ENCODE results near the gene BCAT1. TPM values are rescaled to one million over a fixed set of nuclear protein-coding genes. Genes with fewer than 3 reads are reported as not detected.
"Not testable (repeated sequence)": the region's sequence is repeated elsewhere in the genome, so short reads cannot be mapped to it uniquely, and the experiment has no call there.

Gene BCAT1
- total and polyA plus RNA-seq, 9 of the 15 experiments (the other 6 are each of a cell fraction or from before 2014, with no cell fraction given): 38.5 to 157 (median 66.8) TPM

DNA sequence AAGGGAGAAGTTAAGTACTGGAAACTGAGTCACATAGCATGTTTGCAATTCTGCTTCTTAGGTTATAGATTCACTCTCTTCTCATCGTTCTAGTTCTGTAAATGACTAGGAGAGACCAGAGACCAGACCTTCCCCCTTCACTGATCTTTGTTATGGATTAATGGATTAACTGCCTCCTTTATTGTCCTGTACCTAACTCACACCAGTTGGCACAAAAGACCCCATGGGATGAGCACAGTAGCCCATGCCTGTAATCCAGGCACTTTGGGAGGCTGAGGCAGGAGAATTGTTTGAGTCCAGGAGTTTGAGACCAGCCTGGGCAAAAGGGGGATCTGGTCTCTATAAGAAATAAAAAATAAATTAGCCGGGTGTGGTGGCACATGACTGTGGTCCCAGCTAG lies 20.8 kb downstream of the BCAT1 start:
- 84% methylated on average over 2 of the region's 2 CpGs for WGBS (ENCODE audit: insufficient coverage, low coverage, missing lambda C conversion rate)
- no peaks in the 10 kb centered on the region for H3K27me3 ChIP-seq (ENCODE audit: control insufficient read depth in 2 of 2, insufficient read depth in 2 of 2, low read length in 2 of 2)
- no peak overlapping the region for H3K4me2 ChIP-seq (ENCODE audit: insufficient read depth, low read length)
- peaks cover 83% of the 10 kb centered on the region for H3K79me2 ChIP-seq (ENCODE audit: control insufficient read depth, insufficient read depth, low read length)
- intact Hi-C loops (cut with micrococcal nuclease): no loop called here
- peaks cover 15% of the 10 kb centered on the region; the same call in 1 of the 2 replicates for H4K20me1 ChIP-seq (replicated peaks; ENCODE audit: control insufficient read depth, insufficient read depth, low read length)
- ATAC-seq (no peak), FAIRE-seq (no peak), DNase-seq (ENCODE audit: extremely low read depth in 1 of 4, low spot score in 3 of 4) (no peak)
- H3K9ac ChIP-seq (ENCODE audit: insufficient read depth in 1 of 2, low read depth in 2 of 2, low read length in 2 of 2): no peak overlapping the region
- H3K4me3 ChIP-seq: no peak overlapping the region
- H3K27ac ChIP-seq (ENCODE audit: extremely low read depth, low read depth, low read length): no peak overlapping the region
- no TSS peak for BruUV-seq (replicated peaks)
- no peak for TF ChIP-seq PURB (CRISPR knock-in tag; IDR thresholded peaks at IDR 0.05; ENCODE audit: low read depth)
- TF ChIP-seq, protein P1, sequence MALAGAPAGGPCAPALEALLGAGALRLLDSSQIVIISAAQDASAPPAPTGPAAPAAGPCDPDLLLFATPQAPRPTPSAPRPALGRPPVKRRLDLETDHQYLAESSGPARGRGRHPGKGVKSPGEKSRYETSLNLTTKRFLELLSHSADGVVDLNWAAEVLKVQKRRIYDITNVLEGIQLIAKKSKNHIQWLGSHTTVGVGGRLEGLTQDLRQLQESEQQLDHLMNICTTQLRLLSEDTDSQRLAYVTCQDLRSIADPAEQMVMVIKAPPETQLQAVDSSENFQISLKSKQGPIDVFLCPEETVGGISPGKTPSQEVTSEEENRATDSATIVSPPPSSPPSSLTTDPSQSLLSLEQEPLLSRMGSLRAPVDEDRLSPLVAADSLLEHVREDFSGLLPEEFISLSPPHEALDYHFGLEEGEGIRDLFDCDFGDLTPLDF (CRISPR knock-in tag; IDR thresholded peaks at IDR 0.05): no peak
- no peak for TF ChIP-seq ZKSCAN8 (CRISPR knock-in tag; IDR thresholded peaks at IDR 0.05)
- TF ChIP-seq NCOR1 (IDR thresholded peaks at IDR 0.05): no peak
- TF ChIP-seq SREBF1 (IDR thresholded peaks at IDR 0.05; ENCODE audit: borderline replicate concordance, low read depth, low read length): no peak
- TF ChIP-seq ZNF778 (CRISPR knock-in tag; IDR thresholded peaks at IDR 0.05): no peak
- TF ChIP-seq, protein P2, sequence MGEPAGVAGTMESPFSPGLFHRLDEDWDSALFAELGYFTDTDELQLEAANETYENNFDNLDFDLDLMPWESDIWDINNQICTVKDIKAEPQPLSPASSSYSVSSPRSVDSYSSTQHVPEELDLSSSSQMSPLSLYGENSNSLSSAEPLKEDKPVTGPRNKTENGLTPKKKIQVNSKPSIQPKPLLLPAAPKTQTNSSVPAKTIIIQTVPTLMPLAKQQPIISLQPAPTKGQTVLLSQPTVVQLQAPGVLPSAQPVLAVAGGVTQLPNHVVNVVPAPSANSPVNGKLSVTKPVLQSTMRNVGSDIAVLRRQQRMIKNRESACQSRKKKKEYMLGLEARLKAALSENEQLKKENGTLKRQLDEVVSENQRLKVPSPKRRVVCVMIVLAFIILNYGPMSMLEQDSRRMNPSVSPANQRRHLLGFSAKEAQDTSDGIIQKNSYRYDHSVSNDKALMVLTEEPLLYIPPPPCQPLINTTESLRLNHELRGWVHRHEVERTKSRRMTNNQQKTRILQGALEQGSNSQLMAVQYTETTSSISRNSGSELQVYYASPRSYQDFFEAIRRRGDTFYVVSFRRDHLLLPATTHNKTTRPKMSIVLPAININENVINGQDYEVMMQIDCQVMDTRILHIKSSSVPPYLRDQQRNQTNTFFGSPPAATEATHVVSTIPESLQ (CRISPR knock-in tag; IDR thresholded peaks at IDR 0.05): no peak
- TF ChIP-seq GTF2F1 (IDR thresholded peaks at IDR 0.05; ENCODE audit: low read depth, low read length): no peak
- TF ChIP-seq, protein P3, sequence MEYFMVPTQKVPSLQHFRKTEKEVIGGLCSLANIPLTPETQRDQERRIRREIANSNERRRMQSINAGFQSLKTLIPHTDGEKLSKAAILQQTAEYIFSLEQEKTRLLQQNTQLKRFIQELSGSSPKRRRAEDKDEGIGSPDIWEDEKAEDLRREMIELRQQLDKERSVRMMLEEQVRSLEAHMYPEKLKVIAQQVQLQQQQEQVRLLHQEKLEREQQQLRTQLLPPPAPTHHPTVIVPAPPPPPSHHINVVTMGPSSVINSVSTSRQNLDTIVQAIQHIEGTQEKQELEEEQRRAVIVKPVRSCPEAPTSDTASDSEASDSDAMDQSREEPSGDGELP (CRISPR knock-in tag; IDR thresholded peaks at IDR 0.05; ENCODE audit: borderline replicate concordance): no peak
- no peaks in the 10 kb centered on the region for H3K9me1 ChIP-seq (ENCODE audit: control insufficient read depth, insufficient read depth, low read length)
- H3K4me1 ChIP-seq (replicated peaks in 1 of 2; ENCODE audit: control insufficient read depth in 2 of 2, insufficient read depth in 2 of 2, low read length in 2 of 2): peaks cover 0 to 19% of the 10 kb centered on the region in 2 experiments; a peak in 4 of 5 replicates
- no peak overlapping the region for H2AFZ ChIP-seq (ENCODE audit: low read depth, low read length)
- H3K36me3 ChIP-seq (ENCODE audit: control insufficient read depth, insufficient read depth, low read length): peaks cover 14% of the 10 kb centered on the region; the same call in 2 of the 3 replicates
- POLR2A ChIA-PET: interaction anchor here (1.5 kb wide), 1 partner anchor 12 kb away, joined by 3 read pairs; no protein-coding TSS in a partner anchor
- H3K9me3 ChIP-seq (replicated peaks; ENCODE audit: control insufficient read depth, insufficient read depth, low read depth, low read length): no peaks in the 10 kb centered on the region
- in situ Hi-C loops (cut with MboI): no loop called here
- CTCF ChIA-PET (ENCODE audit: low intra/inter-chr PET ratio): no interaction called here

DNA sequence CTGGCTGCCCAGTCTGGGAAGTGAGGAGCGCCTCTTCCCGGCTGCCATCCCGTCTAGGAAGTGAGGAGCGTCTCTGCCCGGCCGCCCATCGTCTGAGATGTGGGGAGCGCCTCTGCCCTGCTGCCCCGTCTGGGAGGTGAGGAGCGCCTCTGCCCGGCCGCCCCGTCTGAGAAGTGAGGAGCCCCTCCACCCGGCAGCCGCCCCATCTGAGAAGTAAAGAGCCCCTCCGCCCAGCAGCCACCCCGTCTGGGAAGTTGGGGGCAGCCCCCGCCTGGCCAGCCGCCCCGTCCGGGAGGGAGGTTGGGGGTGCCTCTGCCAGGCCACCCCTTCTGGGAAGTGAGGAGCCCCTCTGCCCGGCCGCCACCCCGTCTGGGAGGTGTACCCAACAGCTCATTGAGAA lies 22.8 kb downstream of the BCAT1 start:
- H3K4me3 ChIP-seq; ATAC-seq; intact Hi-C loops (cut with micrococcal nuclease); H3K9me3 ChIP-seq (replicated peaks; ENCODE audit: control insufficient read depth, insufficient read depth, low read depth, low read length); H2AFZ ChIP-seq (ENCODE audit: low read depth, low read length); H3K9me1 ChIP-seq (ENCODE audit: control insufficient read depth, insufficient read depth, low read length); in situ Hi-C loops (cut with MboI); BruUV-seq (replicated peaks); H3K4me1 ChIP-seq (replicated peaks in 1 of 2; ENCODE audit: control insufficient read depth in 2 of 2, insufficient read depth in 2 of 2, low read length in 2 of 2); H3K9ac ChIP-seq (ENCODE audit: insufficient read depth in 1 of 2, low read depth in 2 of 2, low read length in 2 of 2); FAIRE-seq; DNase-seq (ENCODE audit: extremely low read depth in 1 of 4, low spot score in 3 of 4); H3K27ac ChIP-seq (ENCODE audit: extremely low read depth, low read depth, low read length); POLR2A ChIA-PET; CTCF ChIA-PET (ENCODE audit: low intra/inter-chr PET ratio); H3K4me2 ChIP-seq (ENCODE audit: insufficient read depth, low read length); H3K27me3 ChIP-seq (ENCODE audit: control insufficient read depth in 2 of 2, insufficient read depth in 2 of 2, low read length in 2 of 2): not testable (repeated sequence)
- peaks cover 86% of the 10 kb centered on the region for H3K79me2 ChIP-seq (ENCODE audit: control insufficient read depth, insufficient read depth, low read length)
- WGBS (ENCODE audit: insufficient coverage, low coverage, missing lambda C conversion rate): 78% methylated on average over 7 of the region's 24 CpGs
- H3K36me3 ChIP-seq (ENCODE audit: control insufficient read depth, insufficient read depth, low read length): peaks cover 10% of the 10 kb centered on the region; the same call in 2 of the 3 replicates
- peaks cover 14% of the 10 kb centered on the region for H4K20me1 ChIP-seq (replicated peaks; ENCODE audit: control insufficient read depth, insufficient read depth, low read length)
